ENCODE data around the gene KLHL29.

Gene KLHL29

GRCh38 chr2:23376972-23377371, 8.0 kb upstream of the KLHL29 start:
- no peak overlapping the region for H2AFZ ChIP-seq (ENCODE audit: low read depth, low read length)
- no peaks in the 10 kb centered on the region for H3K9me3 ChIP-seq (ENCODE audit: insufficient read depth, low read length, severe bottlenecking)
- H4K20me1 ChIP-seq (ENCODE audit: insufficient read depth, low read length): no peaks in the 10 kb centered on the region
- ATAC-seq (ENCODE audit: insufficient read depth, low read depth) (no peak), DNase-seq (no peak)
- H3K4me1 ChIP-seq (ENCODE audit: insufficient read depth, low read length): peaks cover 14% of the 10 kb centered on the region
- TF ChIP-seq CTCF (IDR thresholded peaks at IDR 0.05; ENCODE audit: borderline replicate concordance, extremely low read depth, low read length, poor library complexity, severe bottlenecking) (no peak), EZH2 (IDR thresholded peaks at IDR 0.05; ENCODE audit: borderline replicate concordance, low read depth, low read length, severe bottlenecking) (no peak)
- H3K79me2 ChIP-seq (ENCODE audit: insufficient read depth, low read length): no peaks in the 10 kb centered on the region
- no peak overlapping the region for H3K4me3 ChIP-seq (ENCODE audit: low read depth in 1 of 2, low read length in 2 of 2)
- peaks cover 2% of the 10 kb centered on the region for H3K27me3 ChIP-seq (ENCODE audit: insufficient read depth, low read length, poor library complexity)
- H3K36me3 ChIP-seq (ENCODE audit: insufficient read depth, low read length): no peaks in the 10 kb centered on the region
- H3K9ac ChIP-seq (ENCODE audit: low read depth, low read length): no peak overlapping the region
- no peak overlapping the region for H3K27ac ChIP-seq (ENCODE audit: low read length)
- H3K4me2 ChIP-seq (ENCODE audit: insufficient read depth, low read length): no peak overlapping the region

GRCh38 chr2:23377771-23378170, 7.2 kb upstream of the KLHL29 start:
- Histone ChIP-seq H3K4me2 (ENCODE audit: insufficient read depth, low read length) (no peak overlapping the region), H3K4me3 (ENCODE audit: low read depth in 1 of 2, low read length in 2 of 2) (no peak overlapping the region), H4K20me1 (ENCODE audit: insufficient read depth, low read length) (no peaks in the 10 kb centered on the region), H3K36me3 (ENCODE audit: insufficient read depth, low read length) (no peaks in the 10 kb centered on the region), H2AFZ (ENCODE audit: low read depth, low read length) (no peak overlapping the region), H3K79me2 (ENCODE audit: insufficient read depth, low read length) (no peaks in the 10 kb centered on the region), H3K9ac (ENCODE audit: low read depth, low read length) (no peak overlapping the region), H3K27me3 (ENCODE audit: insufficient read depth, low read length, poor library complexity) (no peaks in the 10 kb centered on the region), H3K9me3 (ENCODE audit: insufficient read depth, low read length, severe bottlenecking) (no peaks in the 10 kb centered on the region), H3K4me1 (ENCODE audit: insufficient read depth, low read length) (peaks cover 14% of the 10 kb centered on the region), H3K27ac (ENCODE audit: low read length) (no peak overlapping the region)
- ATAC-seq (ENCODE audit: insufficient read depth, low read depth) (no peak), DNase-seq (no peak)
- TF ChIP-seq EZH2 (IDR thresholded peaks at IDR 0.05; ENCODE audit: borderline replicate concordance, low read depth, low read length, severe bottlenecking) (no peak), CTCF (IDR thresholded peaks at IDR 0.05; ENCODE audit: borderline replicate concordance, extremely low read depth, low read length, poor library complexity, severe bottlenecking) (no peak)

GRCh38 chr2:23378496-23378895, 6.5 kb upstream of the KLHL29 start:
- ATAC-seq (ENCODE audit: insufficient read depth, low read depth) (no peak), DNase-seq (no peak)
- Histone ChIP-seq H3K36me3 (ENCODE audit: insufficient read depth, low read length) (no peaks in the 10 kb centered on the region), H3K4me1 (ENCODE audit: insufficient read depth, low read length) (peaks cover 14% of the 10 kb centered on the region), H3K9ac (ENCODE audit: low read depth, low read length) (no peak overlapping the region), H3K4me2 (ENCODE audit: insufficient read depth, low read length) (no peak overlapping the region), H3K27ac (ENCODE audit: low read length) (no peak overlapping the region), H3K4me3 (ENCODE audit: low read depth in 1 of 2, low read length in 2 of 2) (no peak overlapping the region), H2AFZ (ENCODE audit: low read depth, low read length) (no peak overlapping the region), H3K9me3 (ENCODE audit: insufficient read depth, low read length, severe bottlenecking) (no peaks in the 10 kb centered on the region), H3K27me3 (ENCODE audit: insufficient read depth, low read length, poor library complexity) (no peaks in the 10 kb centered on the region), H4K20me1 (ENCODE audit: insufficient read depth, low read length) (no peaks in the 10 kb centered on the region), H3K79me2 (ENCODE audit: insufficient read depth, low read length) (no peaks in the 10 kb centered on the region)
- TF ChIP-seq EZH2 (IDR thresholded peaks at IDR 0.05; ENCODE audit: borderline replicate concordance, low read depth, low read length, severe bottlenecking): no peak
- TF ChIP-seq CTCF (IDR thresholded peaks at IDR 0.05; ENCODE audit: borderline replicate concordance, extremely low read depth, low read length, poor library complexity, severe bottlenecking): no peak

- no peak overlapping the region for H3K27ac ChIP-seq (ENCODE audit: low read length)
- no peak overlapping the region for H3K4me3 ChIP-seq (ENCODE audit: low read depth in 1 of 2, low read length in 2 of 2)
- H4K20me1 ChIP-seq (ENCODE audit: insufficient read depth, low read length): no peaks in the 10 kb centered on the region
- TF ChIP-seq EZH2 (IDR thresholded peaks at IDR 0.05; ENCODE audit: borderline replicate concordance, low read depth, low read length, severe bottlenecking) (no peak), CTCF (IDR thresholded peaks at IDR 0.05; ENCODE audit: borderline replicate concordance, extremely low read depth, low read length, poor library complexity, severe bottlenecking) (no peak)
- ATAC-seq (ENCODE audit: insufficient read depth, low read depth) (no peak), DNase-seq (no peak)
- H2AFZ ChIP-seq (ENCODE audit: low read depth, low read length): no peak overlapping the region
- H3K9ac ChIP-seq (ENCODE audit: low read depth, low read length): no peak overlapping the region
- no peak overlapping the region for H3K4me2 ChIP-seq (ENCODE audit: insufficient read depth, low read length)
- H3K36me3 ChIP-seq (ENCODE audit: insufficient read depth, low read length): no peaks in the 10 kb centered on the region
- H3K79me2 ChIP-seq (ENCODE audit: insufficient read depth, low read length): no peaks in the 10 kb centered on the region
- no peaks in the 10 kb centered on the region for H3K27me3 ChIP-seq (ENCODE audit: insufficient read depth, low read length, poor library complexity)
- no peaks in the 10 kb centered on the region for H3K9me3 ChIP-seq (ENCODE audit: insufficient read depth, low read length, severe bottlenecking)
- peaks cover 14% of the 10 kb centered on the region for H3K4me1 ChIP-seq (ENCODE audit: insufficient read depth, low read length)
These were observed 5.7 kb upstream of the KLHL29 start for GRCh38 chr2:23379220-23379695.

Data from DND-41 (cell line).